NCI-H460 (cell line): Measurements from ENCODE around the gene MTRR. TPM values are rescaled to one million over a fixed set of nuclear protein-coding genes. Genes with fewer than 3 reads are reported as not detected.
A peak's percentile ranks its signal among the peaks of the same experiment; 100 is the strongest.

Experiments used
- DNase-seq: peaks from one replicate; pipeline ENCODE4 v3.0.0-alpha.2; 2016; ENCODE audit warnings: low read depth; ENCODE audit errors: extremely low read depth
- polyA plus RNA-seq: library from polyadenylated mRNA; depleted of rRNA; stranded (reverse); fragments of >200 nt; gene quantifications from 2 replicates; pipeline ENCODE4 v1.2.3, GENCODE V29; 2014; cell fraction: nucleus; rRNA removed
- total RNA-seq: library from RNA; depleted of rRNA; stranded (reverse); fragments of >200 nt; shearing (Covaris generic); gene quantifications from 2 replicates; pipeline ENCODE4 v1.2.3, GENCODE V29; 2014; rRNA removed

Gene MTRR
- 69.5 and 88.2 TPM in 2 replicates for total RNA-seq
- polyA plus RNA-seq = 45.1 and 88.9 TPM in 2 replicates

- peak; percentile 90 for DNase-seq
Measured at GRCh38 chr5:7868773-7869473, at the start of gene MTRR, which contains the start of gene FASTKD3. Gene MTRR (plus strand): TSS chr5:7869148. CDS start chr5:7870795, 1,647 bp downstream. Gene FASTKD3 (minus strand): TSS chr5:7869031. CDS start chr5:7868083, 948 bp downstream.

GRCh38 chr5:7822449-7822848, 46.5 kb upstream of the MTRR start:
- DNase-seq = no peak

GRCh38 chr5:7823594-7823993, 45.4 kb upstream of the MTRR start:
- no peak for DNase-seq

- no peak for DNase-seq
Measured at GRCh38 chr5:7824995-7825394, 44.0 kb upstream of the MTRR start.

- DNase-seq = no peak
Measured at GRCh38 chr5:7825630-7826029, 43.3 kb upstream of the MTRR start.

GRCh38 chr5:7827610-7828009, 41.3 kb upstream of the MTRR start:
- no peak for DNase-seq

- DNase-seq = no peak
Measured at GRCh38 chr5:7828269-7828668, 40.7 kb upstream of the MTRR start.

- DNase-seq = no peak
Measured at GRCh38 chr5:7834982-7835381, 34.0 kb upstream of the MTRR start.

GRCh38 chr5:7837403-7837802, 31.5 kb upstream of the MTRR start:
- no peak for DNase-seq

GRCh38 chr5:7842531-7842930, 26.4 kb upstream of the MTRR start:
- DNase-seq = no peak

- no peak for DNase-seq
Measured at GRCh38 chr5:7844901-7845300, 24.0 kb upstream of the MTRR start.

GRCh38 chr5:7845557-7845956, 23.4 kb upstream of the MTRR start:
- DNase-seq = no peak

- DNase-seq = no peak
Measured at GRCh38 chr5:7846327-7846726, 22.6 kb upstream of the MTRR start.

GRCh38 chr5:7848296-7848695, 20.7 kb upstream of the MTRR start:
- no peak for DNase-seq

- DNase-seq = no peak
Measured at GRCh38 chr5:7849681-7850394, 19.1 kb upstream of the MTRR start.

- peak; percentile 16 for DNase-seq
Measured at GRCh38 chr5:7850395-7851239, 18.3 kb upstream of the MTRR start, which contains the start of gene CFAP90. Gene CFAP90 (minus strand): TSS chr5:7851133. CDS start chr5:7851021, 112 bp downstream.

GRCh38 chr5:7851240-7851592, 17.7 kb upstream of the MTRR start:
- no peak for DNase-seq

- DNase-seq = no peak
Measured at GRCh38 chr5:7851617-7852289, 17.2 kb upstream of the MTRR start.

- DNase-seq = no peak
Measured at GRCh38 chr5:7852542-7852941, 16.4 kb upstream of the MTRR start.

- no peak for DNase-seq
Measured at GRCh38 chr5:7852988-7853387, 16.0 kb upstream of the MTRR start.

- DNase-seq = no peak
Measured at GRCh38 chr5:7855611-7856010, 13.3 kb upstream of the MTRR start.
